Activated CD4-positive, alpha-beta memory T cell treated with anti-CD3 and anti-CD28 coated beads, Interleukin-2, amount 10 ng/mL, durations not matched to agents 7 days and 5 days (primary cell): ENCODE measurements around the gene NTN3. TPM values are rescaled to one million over a fixed set of nuclear protein-coding genes. Genes with fewer than 3 reads are reported as not detected.
A peak's percentile ranks its signal among the peaks of the same experiment; 100 is the strongest.

ENCODE experiments used
- CTCF ChIA-PET: fragments of 350-600 bp; sonication (Branson Sonifier 250); formaldehyde crosslinking; loops from one replicate; lab custom pipeline; 2021; ENCODE audit warnings: antibody characterized with exemption, inconsistent platforms; lab: Charles Lee
- POLR2A ChIA-PET: fragments of 350-600 bp; sonication (Branson Sonifier 250); formaldehyde crosslinking; loops from one replicate; lab custom pipeline; 2021; ENCODE audit warnings: antibody characterized with exemption; lab: Charles Lee
- DNase-seq: peaks from one replicate; pipeline ENCODE4 v3.0.0-alpha.2; 2020
- H3K27ac Mint-ChIP-seq: one replicate; pipeline ENCODE4 v1.8.0; 2021; ENCODE audit warnings: mild to moderate bottlenecking, mixed read lengths
- H3K27me3 Mint-ChIP-seq: one replicate; pipeline ENCODE4 v1.8.0; 2021; ENCODE audit warnings: mixed read lengths
- H3K36me3 Mint-ChIP-seq: one replicate; pipeline ENCODE4 v1.8.0; 2021; ENCODE audit warnings: low read depth, mixed read lengths
- H3K4me1 Mint-ChIP-seq: one replicate; pipeline ENCODE4 v1.8.0; 2021; ENCODE audit warnings: mixed read lengths
- H3K4me3 Mint-ChIP-seq: one replicate; pipeline ENCODE4 v1.8.0; 2021; ENCODE audit warnings: mild to moderate bottlenecking, mixed read lengths
- H3K9me3 Mint-ChIP-seq: one replicate; pipeline ENCODE4 v1.8.0; 2021; ENCODE audit warnings: mixed read lengths
- total RNA-seq, 2 experiments: library from RNA; stranded (reverse); gene quantifications; one replicate each; pipeline ENCODE4 v1.2.3, GENCODE V29; 2021

The NTN3 gene
- total RNA-seq, 2 experiments from 2014 or later = not detected

DNA sequence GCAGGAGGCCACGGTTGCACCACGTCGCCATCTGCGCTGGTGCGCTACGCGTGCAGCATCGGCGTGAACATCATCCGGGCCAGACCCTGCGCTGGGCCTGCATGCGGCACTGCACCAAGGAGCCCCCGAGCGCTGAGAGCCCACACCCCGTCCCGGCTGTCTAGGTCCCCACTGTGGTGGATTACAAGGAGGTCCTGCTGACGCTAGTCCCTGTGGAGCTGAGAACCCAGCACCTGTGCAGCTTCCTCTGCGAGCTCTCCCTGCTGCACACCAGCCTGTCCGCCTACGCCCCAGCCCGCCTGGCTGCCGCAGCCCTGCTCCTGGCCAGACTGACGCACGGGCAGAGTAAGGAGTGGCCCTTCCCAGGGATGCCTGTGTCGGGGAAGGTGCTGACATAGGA lies 22.0 kb upstream of the NTN3 start:
- Mint-ChIP-seq H3K27me3 (no peaks in the 10 kb centered on the region), H3K9me3 (no peaks in the 10 kb centered on the region), H3K36me3 (peaks cover 72% of the 10 kb centered on the region), H3K27ac (no peak overlapping the region), H3K4me1 (no peaks in the 10 kb centered on the region), H3K4me3 (no peak overlapping the region)
- no peak for DNase-seq
- ChIA-PET POLR2A (interaction anchor here (2.4 to 2.5 kb wide), 2 partner anchors 9 to 10 kb away, joined by 13 to 16 read pairs; partner anchors contain the start of gene TEDC2), CTCF (interaction anchor here (0.9 kb wide), 1 partner anchor 88 kb away, joined by 4 read pairs; no protein-coding TSS in a partner anchor)

DNA sequence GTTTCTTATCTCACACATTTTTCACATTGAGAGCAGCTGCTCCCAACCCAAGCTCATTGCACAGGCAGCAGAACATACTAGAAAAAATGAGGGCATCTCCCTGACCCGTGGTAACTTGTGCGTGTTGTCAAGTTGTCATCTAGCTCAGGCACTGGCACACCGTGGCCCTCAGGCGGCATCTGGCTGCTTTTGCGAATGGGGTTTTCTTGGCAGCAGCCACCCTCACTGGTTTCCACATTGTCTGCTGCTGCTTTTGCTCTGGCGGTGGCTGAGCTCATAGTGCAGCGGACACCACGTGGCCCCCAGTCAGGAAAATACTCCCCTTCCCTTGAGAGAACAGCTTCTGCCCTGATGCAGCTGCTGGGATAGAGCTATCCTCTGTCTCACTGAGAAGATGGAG lies 20.6 kb upstream of the NTN3 start:
- Mint-ChIP-seq H3K27me3 (no peaks in the 10 kb centered on the region), H3K27ac (no peak overlapping the region), H3K4me1 (no peaks in the 10 kb centered on the region), H3K36me3 (peaks cover 69% of the 10 kb centered on the region), H3K4me3 (no peak overlapping the region), H3K9me3 (no peaks in the 10 kb centered on the region)
- CTCF ChIA-PET = no interaction called here
- no peak for DNase-seq
- POLR2A ChIA-PET = interaction anchor here (1.1 to 2.5 kb wide), 3 partner anchors 9 to 15 kb away, joined by 5 to 16 read pairs (median 13); partner anchors contain the start of gene TEDC2

DNA sequence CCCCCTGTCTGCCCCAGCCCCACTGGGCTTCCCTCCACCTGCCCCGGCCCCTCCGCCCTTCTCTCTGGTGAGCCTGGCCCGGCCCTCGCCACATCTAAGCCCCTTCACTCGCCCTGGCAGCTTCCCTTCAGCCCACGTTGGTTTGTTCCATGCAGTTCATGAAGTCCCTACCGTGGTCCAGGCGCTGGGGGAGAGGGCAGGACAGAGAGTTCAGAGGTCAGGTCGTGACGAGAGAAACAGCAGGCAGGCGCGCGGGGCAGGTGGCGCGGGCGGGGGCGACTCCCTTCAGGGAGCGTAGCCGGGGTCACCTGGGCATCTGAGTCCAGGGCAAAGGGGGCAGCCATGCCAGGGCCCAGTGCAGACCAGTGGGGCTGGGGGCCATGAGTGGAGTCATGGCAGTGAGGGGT lies 20.1 kb upstream of the NTN3 start:
- no peak for DNase-seq
- POLR2A ChIA-PET = interaction anchor here (1.1 to 2.5 kb wide), 3 partner anchors 8 to 15 kb away, joined by 5 to 16 read pairs (median 13); partner anchors contain the start of gene TEDC2
- Mint-ChIP-seq H3K4me1 (no peaks in the 10 kb centered on the region), H3K9me3 (no peaks in the 10 kb centered on the region), H3K27me3 (no peaks in the 10 kb centered on the region), H3K27ac (no peak overlapping the region), H3K4me3 (no peak overlapping the region), H3K36me3 (peaks cover 65% of the 10 kb centered on the region)
- CTCF ChIA-PET = no interaction called here

DNA sequence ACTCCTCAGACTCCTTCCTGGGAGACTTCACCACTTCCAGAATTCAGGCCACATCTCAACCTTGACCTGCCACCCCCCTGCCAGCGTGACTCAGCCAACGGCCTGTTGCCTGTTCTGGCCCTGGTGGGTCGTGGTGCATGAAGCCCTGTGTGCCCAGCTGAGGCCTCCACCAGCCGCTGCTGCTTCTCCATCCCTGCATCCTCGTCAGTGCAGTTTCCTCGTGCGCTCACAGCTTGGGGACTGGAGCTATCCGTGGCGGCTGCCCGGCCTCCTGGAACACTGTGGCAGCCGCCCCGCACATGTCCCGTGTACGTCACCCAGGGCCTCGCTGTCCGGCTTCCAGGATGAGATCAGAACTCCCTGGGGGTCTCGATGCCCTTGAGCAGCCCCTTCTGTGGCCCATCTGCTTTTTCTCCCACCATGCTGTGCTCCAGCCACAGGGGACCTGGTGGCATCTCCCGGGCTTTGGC lies 19.2 kb upstream of the NTN3 start:
- ChIA-PET POLR2A (no interaction called here), CTCF (no interaction called here)
- H3K4me1 Mint-ChIP-seq = no peaks in the 10 kb centered on the region
- H3K27me3 Mint-ChIP-seq = no peaks in the 10 kb centered on the region
- no peak overlapping the region for H3K4me3 Mint-ChIP-seq
- no peak for DNase-seq
- H3K36me3 Mint-ChIP-seq = peaks cover 65% of the 10 kb centered on the region
- no peak overlapping the region for H3K27ac Mint-ChIP-seq
- no peaks in the 10 kb centered on the region for H3K9me3 Mint-ChIP-seq

DNA sequence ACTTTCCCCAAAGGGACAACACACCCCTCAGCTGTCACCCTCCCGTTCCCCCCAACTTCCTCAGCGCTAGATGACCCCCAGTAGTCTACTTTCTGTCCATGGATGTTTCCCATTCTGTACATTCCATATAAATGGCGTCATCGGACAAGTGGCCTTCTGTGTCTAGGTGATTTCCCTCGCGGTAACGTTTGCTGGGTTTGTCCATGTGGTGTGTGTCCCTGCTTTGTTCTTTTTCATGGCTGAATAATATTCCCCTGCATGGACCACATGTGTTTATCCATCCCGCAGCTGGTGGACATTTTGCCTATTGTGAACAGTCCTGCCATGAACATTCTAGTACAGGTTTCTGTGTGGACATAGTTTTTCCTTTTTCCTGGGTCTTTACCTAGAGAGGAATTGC lies 18.4 kb upstream of the NTN3 start:
- DNase-seq = no peak
- no peak overlapping the region for H3K27ac Mint-ChIP-seq
- no peaks in the 10 kb centered on the region for H3K9me3 Mint-ChIP-seq
- no peaks in the 10 kb centered on the region for H3K27me3 Mint-ChIP-seq
- H3K4me1 Mint-ChIP-seq = peaks cover 1% of the 10 kb centered on the region
- POLR2A ChIA-PET = no interaction called here
- CTCF ChIA-PET = no interaction called here
- H3K36me3 Mint-ChIP-seq = peaks cover 72% of the 10 kb centered on the region
- H3K4me3 Mint-ChIP-seq = no peak overlapping the region

DNA sequence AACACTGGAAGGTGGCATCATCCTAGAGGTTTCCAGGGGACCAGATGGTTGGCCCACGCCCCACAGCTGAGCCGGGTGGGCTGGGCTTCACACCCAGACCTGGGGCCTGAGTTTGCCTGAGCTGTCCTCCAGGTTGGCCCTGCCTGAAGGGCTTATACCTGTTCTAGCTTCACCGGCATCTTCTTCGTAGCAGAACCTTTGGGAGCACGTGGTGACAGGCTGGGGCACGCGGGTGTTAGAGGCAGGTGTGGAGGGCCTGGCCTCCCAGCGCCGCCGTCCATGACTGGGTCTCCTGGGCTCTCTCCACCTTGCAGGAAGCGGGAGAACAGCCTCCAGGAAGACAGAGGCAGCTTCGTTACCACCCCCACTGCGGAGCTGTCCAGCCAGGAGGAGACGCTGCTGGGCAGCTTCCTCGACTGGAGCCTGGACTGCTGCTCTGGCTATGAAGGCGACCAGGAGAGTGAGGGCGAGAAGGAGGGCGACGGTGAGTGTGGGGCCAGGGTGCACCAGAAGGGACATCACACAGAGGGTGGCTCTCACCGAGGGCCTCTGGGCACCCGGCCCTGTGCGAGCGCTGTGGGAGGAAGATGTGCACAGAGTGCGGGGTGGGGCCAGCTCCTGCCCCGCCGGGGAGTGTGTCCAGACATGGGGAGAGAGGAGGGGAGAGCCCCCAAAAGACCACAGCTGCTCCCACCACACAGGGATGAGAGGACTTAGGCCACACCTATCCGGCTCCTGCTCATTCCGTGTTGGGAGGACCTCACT lies 15.8 kb upstream of the NTN3 start:
- H3K36me3 Mint-ChIP-seq = peaks cover 54% of the 10 kb centered on the region
- POLR2A ChIA-PET = interaction anchor here (0.8 kb wide), 1 partner anchor 17 kb away, joined by 3 read pairs; no protein-coding TSS in a partner anchor
- peaks cover 16% of the 10 kb centered on the region for H3K4me1 Mint-ChIP-seq
- H3K27me3 Mint-ChIP-seq = no peaks in the 10 kb centered on the region
- no peak overlapping the region for H3K4me3 Mint-ChIP-seq
- H3K9me3 Mint-ChIP-seq = no peaks in the 10 kb centered on the region
- CTCF ChIA-PET = no interaction called here
- DNase-seq = no peak
- H3K27ac Mint-ChIP-seq = no peak overlapping the region

DNA sequence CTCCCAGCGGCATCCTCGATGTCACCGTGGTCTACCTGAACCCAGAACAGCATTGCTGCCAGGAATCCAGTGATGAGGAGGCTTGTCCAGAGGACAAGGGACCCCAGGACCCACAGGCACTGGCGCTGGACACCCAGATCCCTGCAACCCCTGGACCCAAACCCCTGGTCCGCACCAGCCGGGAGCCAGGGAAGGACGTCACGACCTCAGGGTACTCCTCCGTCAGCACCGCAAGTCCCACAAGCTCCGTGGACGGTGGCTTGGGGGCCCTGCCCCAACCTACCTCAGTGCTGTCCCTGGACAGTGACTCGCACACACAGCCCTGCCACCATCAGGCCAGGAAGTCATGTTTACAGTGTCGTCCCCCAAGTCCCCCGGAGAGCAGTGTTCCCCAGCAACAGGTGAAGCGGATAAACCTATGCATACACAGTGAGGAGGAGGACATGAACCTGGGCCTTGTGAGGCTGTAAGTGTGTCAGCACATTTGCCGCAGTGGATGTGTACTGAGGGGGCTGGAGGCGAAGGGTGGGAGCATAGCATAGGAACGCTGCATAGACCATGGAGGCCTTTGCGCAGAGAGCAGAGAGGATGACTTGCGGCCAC lies 14.4 kb upstream of the NTN3 start:
- peaks cover 18% of the 10 kb centered on the region for H3K4me1 Mint-ChIP-seq
- ChIA-PET CTCF (no interaction called here), POLR2A (interaction anchor here (0.9 to 2.0 kb wide), 4 partner anchors 12 to 27 kb away, joined by 3 to 5 read pairs (median 4); partner anchors contain the start of gene CCNF)
- H3K27me3 Mint-ChIP-seq = no peaks in the 10 kb centered on the region
- no peak overlapping the region for H3K4me3 Mint-ChIP-seq
- no peaks in the 10 kb centered on the region for H3K9me3 Mint-ChIP-seq
- H3K27ac Mint-ChIP-seq = no peak overlapping the region
- H3K36me3 Mint-ChIP-seq = peaks cover 46% of the 10 kb centered on the region
- DNase-seq = no peak

DNA sequence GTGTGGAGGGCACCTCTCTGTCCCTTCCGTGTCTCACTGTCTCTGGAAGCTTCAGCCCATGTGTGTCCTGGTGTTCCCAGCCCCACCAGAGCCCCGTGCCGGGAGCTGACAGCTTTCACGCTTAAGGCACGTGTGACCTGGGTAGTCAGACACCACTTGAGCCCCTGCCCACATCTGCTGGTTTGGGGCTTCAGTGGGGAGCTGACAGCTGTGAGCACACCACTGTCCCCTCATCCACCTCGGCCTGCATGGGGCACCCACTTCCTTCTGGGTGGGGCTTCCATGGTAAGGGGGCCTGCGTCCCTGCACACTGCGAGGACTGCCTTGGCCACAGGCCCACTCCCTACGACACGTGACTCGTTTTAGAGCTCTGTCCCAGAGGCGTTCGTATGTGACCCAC lies 13.8 kb upstream of the NTN3 start:
- no peak for DNase-seq
- H3K36me3 Mint-ChIP-seq = peaks cover 42% of the 10 kb centered on the region
- H3K4me1 Mint-ChIP-seq = peaks cover 18% of the 10 kb centered on the region
- no peak overlapping the region for H3K4me3 Mint-ChIP-seq
- H3K9me3 Mint-ChIP-seq = no peaks in the 10 kb centered on the region
- no peak overlapping the region for H3K27ac Mint-ChIP-seq
- ChIA-PET POLR2A (interaction anchor here (1.0 to 2.0 kb wide), 4 partner anchors 11 to 28 kb away, joined by 3 to 5 read pairs (median 3); partner anchors contain the start of gene CCNF), CTCF (no interaction called here)
- no peaks in the 10 kb centered on the region for H3K27me3 Mint-ChIP-seq

DNA sequence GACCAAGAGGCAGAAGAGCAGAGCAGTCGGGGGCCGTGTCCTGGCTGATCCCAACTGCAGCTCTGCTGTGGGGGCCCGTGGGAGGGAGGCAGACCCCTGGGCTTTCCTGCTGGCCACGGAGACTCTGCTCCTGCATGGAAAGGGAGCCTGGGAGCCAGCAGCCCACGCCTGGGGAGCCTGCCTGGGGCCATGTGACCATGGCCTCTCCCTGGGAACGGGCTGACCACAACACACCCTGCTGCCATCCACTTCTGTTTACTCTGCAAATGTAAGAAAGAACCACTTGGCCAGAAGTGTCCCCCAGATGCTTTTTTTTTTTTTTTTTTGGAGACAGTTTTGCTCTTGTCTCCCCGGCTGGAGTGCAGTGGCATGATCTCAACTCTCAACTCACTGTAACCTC lies 13.2 kb upstream of the NTN3 start:
- Mint-ChIP-seq H3K9me3 (no peaks in the 10 kb centered on the region), H3K27ac (no peak overlapping the region), H3K4me3 (no peak overlapping the region), H3K27me3 (no peaks in the 10 kb centered on the region), H3K36me3 (peaks cover 35% of the 10 kb centered on the region), H3K4me1 (peaks cover 18% of the 10 kb centered on the region)
- POLR2A ChIA-PET = interaction anchor here (1.3 to 3.1 kb wide), 3 partner anchors 11 to 27 kb away, joined by 3 to 27 read pairs (median 5); partner anchors contain the start of gene NTN3
- CTCF ChIA-PET = no interaction called here
- no peak for DNase-seq

DNA sequence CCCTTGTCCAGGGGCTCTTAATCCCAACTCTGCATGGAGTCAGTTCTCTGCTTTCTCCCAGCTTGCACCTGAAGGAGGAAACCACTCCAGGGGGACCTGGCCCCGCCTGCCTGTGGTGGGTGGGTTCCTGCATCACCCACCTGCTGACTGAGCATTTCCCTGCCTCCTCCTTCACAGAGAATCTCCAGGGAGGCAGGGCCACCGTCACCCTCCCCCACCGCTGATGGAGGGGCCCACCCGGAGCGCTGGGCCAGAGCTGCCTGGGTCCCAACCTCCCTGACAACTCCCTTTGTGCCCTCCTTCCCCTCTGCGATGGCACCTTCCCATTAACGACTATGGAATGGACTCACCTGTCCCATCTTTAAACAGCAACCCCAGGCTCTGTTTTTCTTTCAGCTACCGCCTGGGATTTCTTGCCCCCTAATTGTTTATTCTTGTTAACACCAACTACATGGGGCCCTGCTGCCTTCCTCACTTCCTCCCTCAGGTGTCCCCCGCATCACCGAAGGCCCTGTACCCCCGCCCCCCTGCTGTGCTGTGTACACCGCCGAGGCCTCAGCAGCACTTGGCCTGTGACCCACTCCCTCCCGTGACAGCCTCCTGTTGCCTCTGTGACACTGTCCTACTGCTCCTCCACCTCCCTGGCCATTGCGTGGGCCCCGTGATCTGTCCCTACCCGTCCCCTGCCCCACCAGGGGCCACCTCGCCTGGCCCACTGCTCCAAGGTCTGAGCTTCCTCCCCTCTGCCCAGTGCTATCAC lies 12.0 kb upstream of the NTN3 start:
- Mint-ChIP-seq H3K4me3 (peak overlapping the region; percentile 64), H3K4me1 (peaks cover 18% of the 10 kb centered on the region), H3K27ac (peak overlapping the region; percentile 73), H3K27me3 (no peaks in the 10 kb centered on the region), H3K36me3 (peaks cover 25% of the 10 kb centered on the region), H3K9me3 (no peaks in the 10 kb centered on the region)
- DNase-seq = no peak
- ChIA-PET POLR2A (interaction anchor here (0.9 to 3.1 kb wide), 11 partner anchors 9 to 676 kb away, joined by 3 to 27 read pairs (median 6); partner anchors contain the start of genes CCNF, ECI1, NTN3 and NUBP2), CTCF (interaction anchor here (0.7 to 1.6 kb wide), 7 partner anchors 16 to 304 kb away, joined by 3 to 6 read pairs (median 4); partner anchors contain the start of genes AMDHD2, ECI1, TBC1D24 and TRAF7)

DNA sequence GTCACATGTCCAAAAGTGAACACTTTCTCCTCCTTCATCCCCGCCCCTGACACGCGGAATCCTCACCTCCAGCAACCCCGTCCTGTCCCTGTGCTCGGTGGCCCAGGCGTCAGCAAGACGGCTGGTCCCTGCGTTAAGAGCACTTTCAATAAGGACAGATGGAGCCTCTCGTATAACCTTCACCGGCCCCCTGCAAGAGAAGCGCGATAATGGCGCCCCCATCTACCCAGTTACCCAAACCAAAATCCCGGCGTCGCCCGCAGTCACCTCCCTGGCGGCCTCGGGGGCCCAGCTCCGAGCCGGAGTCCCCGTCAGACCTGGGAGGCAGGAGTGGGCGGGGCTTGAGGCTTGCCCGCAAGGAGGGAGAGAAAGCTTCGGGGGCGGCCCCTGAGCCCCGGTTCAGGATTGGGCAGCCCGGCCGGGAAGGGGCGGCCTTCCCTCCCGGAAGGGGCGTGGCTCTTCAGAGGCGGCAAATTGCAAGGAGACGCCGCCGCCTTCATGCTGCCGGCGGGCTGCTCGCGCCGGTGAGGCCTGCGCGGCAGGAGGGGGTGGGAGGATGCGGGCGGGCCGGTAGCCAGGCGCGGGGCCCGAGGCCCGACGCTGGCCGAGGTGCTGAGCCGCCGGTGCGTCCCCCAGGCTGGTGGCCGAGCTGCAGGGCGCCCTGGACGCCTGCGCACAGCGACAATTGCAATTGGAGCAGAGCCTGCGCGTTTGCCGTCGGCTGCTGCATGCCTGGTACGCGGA lies 11.3 kb upstream of the NTN3 start, which contains the start of gene TEDC2:
Gene TEDC2, plus strand, starts transcription at position 463 of the 744 bp plus-strand sequence. Its CDS starts 36 bp downstream, at position 499.
- Mint-ChIP-seq H3K27me3 (no peaks in the 10 kb centered on the region), H3K4me3 (peak within 1 kb of the TSS; percentile 64), H3K36me3 (peaks cover 23% of the 10 kb centered on the region), H3K9me3 (no peaks in the 10 kb centered on the region), H3K4me1 (peaks cover 18% of the 10 kb centered on the region), H3K27ac (peak within 1 kb of the TSS; percentile 73)
- ChIA-PET POLR2A (interaction anchor here (0.9 to 3.1 kb wide), 12 partner anchors 9 to 677 kb away, joined by 3 to 27 read pairs (median 5); partner anchors contain the start of genes CCNF, ECI1, NTN3 and NUBP2), CTCF (interaction anchor here (0.7 to 1.6 kb wide), 9 partner anchors 10 to 305 kb away, joined by 3 to 6 read pairs (median 4); partner anchors contain the start of genes ABCA3, AMDHD2, ECI1 and TBC1D24)
- DNase-seq = peak; percentile 97
